GM23338 (cell line): ENCODE measurements around the gene RAB3IL1. TPM values are rescaled to one million over a fixed set of nuclear protein-coding genes. Genes with fewer than 3 reads are reported as not detected.

Experiments used
- ATAC-seq: fragments of 200-7000 bp; cut with Tn5 transposase; 3 replicates; pipeline ENCODE4 v1.9.1; 2020
- DNase-seq: peaks from one replicate; pipeline ENCODE4 v3.0.0-alpha.2; 2015; ENCODE audit warnings: low spot score
- H2AFZ ChIP-seq: fragments of 200-600 bp; sonication (generic); 2 replicates; pipeline ENCODE4 v1.8.0; 2016; ENCODE audit warnings: antibody characterized with exemption, mild to moderate bottlenecking, moderate library complexity
- H3F3A ChIP-seq: fragments of 200-600 bp; sonication (generic); replicated peaks from 2 replicates; pipeline ENCODE4 v1.8.0; 2017; ENCODE audit warnings: antibody characterized with exemption, mixed run types, low read depth
- H3K27ac ChIP-seq: fragments of 200-600 bp; sonication (generic); 2 replicates; pipeline ENCODE4 v1.6.1; 2016; ENCODE audit warnings: low read depth
- H3K27me3 ChIP-seq: fragments of 200-600 bp; sonication (generic); 2 replicates; pipeline ENCODE4 v1.8.0; 2016; ENCODE audit warnings: mild to moderate bottlenecking, mixed run types, moderate library complexity; ENCODE audit not compliant: insufficient read depth
- H3K36me3 ChIP-seq: fragments of 200-600 bp; sonication (generic); 2 replicates; pipeline ENCODE4 v1.8.0; 2016; ENCODE audit warnings: mild to moderate bottlenecking; ENCODE audit not compliant: insufficient read depth
- H3K4me1 ChIP-seq: fragments of 200-600 bp; sonication (generic); 2 replicates; pipeline ENCODE4 v1.8.0; 2016; ENCODE audit warnings: mild to moderate bottlenecking, moderate library complexity; ENCODE audit not compliant: insufficient read depth
- H3K4me2 ChIP-seq: fragments of 200-600 bp; sonication (generic); 2 replicates; pipeline ENCODE4 v1.7.1; 2017; ENCODE audit warnings: mixed run types
- H3K4me3 ChIP-seq: fragments of 200-600 bp; sonication (generic); 2 replicates; pipeline ENCODE4 v1.6.1; 2016; ENCODE audit warnings: mixed run types
- H3K79me2 ChIP-seq: fragments of 200-600 bp; sonication (generic); replicated peaks from 2 replicates; pipeline ENCODE4 v1.8.0; 2017; ENCODE audit warnings: mild to moderate bottlenecking; ENCODE audit not compliant: insufficient read depth
- H3K9me2 ChIP-seq: fragments of 200-600 bp; sonication (generic); 2 replicates; pipeline ENCODE4 v1.8.0; 2017; ENCODE audit not compliant: insufficient read depth
- H4K20me1 ChIP-seq: fragments of 200-600 bp; sonication (generic); replicated peaks from 2 replicates; pipeline ENCODE4 v1.8.0; 2017; ENCODE audit warnings: mild to moderate bottlenecking; ENCODE audit not compliant: insufficient read depth
- H3K27ac Mint-ChIP-seq: 2 replicates; pipeline ENCODE4 v1.8.0; 2020; ENCODE audit warnings: inconsistent platforms, mild to moderate bottlenecking, moderate library complexity, mixed read lengths
- H3K27me3 Mint-ChIP-seq: 3 replicates; pipeline ENCODE4 v1.8.0; 2022; ENCODE audit warnings: low read depth, mild to moderate bottlenecking, moderate library complexity, mixed read lengths, inconsistent platforms; ENCODE audit not compliant: insufficient read depth, poor library complexity
- H3K36me3 Mint-ChIP-seq: 3 replicates; pipeline ENCODE4 v1.8.0; 2021; ENCODE audit warnings: low read depth, mild to moderate bottlenecking, inconsistent platforms, moderate library complexity, mixed read lengths
- H3K4me1 Mint-ChIP-seq: 3 replicates; pipeline ENCODE4 v1.8.0; 2020; ENCODE audit warnings: mild to moderate bottlenecking, inconsistent platforms, mixed read lengths
- H3K4me3 Mint-ChIP-seq: 3 replicates; pipeline ENCODE4 v1.8.0; 2021; ENCODE audit warnings: moderate library complexity, mild to moderate bottlenecking, inconsistent platforms, mixed read lengths
- H3K9me3 Mint-ChIP-seq: 3 replicates; pipeline ENCODE4 v1.8.0; 2020; ENCODE audit warnings: moderate library complexity, mild to moderate bottlenecking, inconsistent platforms, mixed read lengths
- CREB1 ChIP-seq: fragments of 250-450 bp; sonication (Bioruptor Pico); IDR thresholded peaks from 2 replicates; pipeline ENCODE4 v1.5.0; 2020; ENCODE audit warnings: low read depth, mild to moderate bottlenecking, moderate library complexity
- EZH2 ChIP-seq: fragments of 200-600 bp; sonication (generic); IDR thresholded peaks from one replicate; pipeline ENCODE4 v1.8.0; 2017; ENCODE audit warnings: antibody characterized with exemption, mild to moderate bottlenecking, low read depth; ENCODE audit not compliant: unreplicated experiment
- JUNB ChIP-seq: IDR thresholded peaks from one replicate; pipeline ENCODE4 v1.6.1; 2016; ENCODE audit warnings: antibody characterized with exemption; ENCODE audit not compliant: unreplicated experiment
- NANOG ChIP-seq: IDR thresholded peaks from 2 replicates; pipeline ENCODE4 v1.6.1; 2016; ENCODE audit warnings: antibody characterized with exemption, borderline replicate concordance
- POLR2AphosphoS5 ChIP-seq: IDR thresholded peaks from 2 replicates; pipeline ENCODE4 v1.6.1; 2016; ENCODE audit warnings: antibody characterized with exemption, low read depth
- STAT1 ChIP-seq: IDR thresholded peaks from one replicate; pipeline ENCODE4 v1.6.1; 2016; ENCODE audit warnings: antibody characterized with exemption; ENCODE audit not compliant: unreplicated experiment
- ZNF114 ChIP-seq: fragments of 250-450 bp; sonication (Bioruptor Pico); IDR thresholded peaks from 2 replicates; pipeline ENCODE4 v1.5.0; 2020; ENCODE audit warnings: mild to moderate bottlenecking, moderate library complexity
- ZNF331 ChIP-seq: fragments of 250-450 bp; sonication (Bioruptor Pico); IDR thresholded peaks from 2 replicates; pipeline ENCODE4 v1.5.0; 2020; ENCODE audit warnings: low read depth, mild to moderate bottlenecking, moderate library complexity
- ZNF462 ChIP-seq: fragments of 250-450 bp; sonication (Bioruptor Pico); IDR thresholded peaks from 2 replicates; pipeline ENCODE4 v1.5.0; 2020; ENCODE audit warnings: mild to moderate bottlenecking, moderate library complexity
- polyA plus RNA-seq: library from polyadenylated mRNA; unstranded; fragments of >200 nt; fragmentation: Nextera tagmentation; extraction: Ambion mirVana; gene quantifications from 2 replicates; pipeline ENCODE4 v1.2.1, GENCODE V29; 2016
- total RNA-seq: library from RNA; depleted of rRNA; stranded (reverse); fragments of >200 nt; shearing (Covaris generic); gene quantifications from 2 replicates; pipeline ENCODE4 v1.2.3, GENCODE V29; 2014

The RAB3IL1 gene
- total and polyA plus RNA-seq, 2 experiments from 2014 or later: 2.7 to 3.4 TPM

- TF ChIP-seq ZNF462 (CRISPR knock-in tag) (0 out of 2 replicates have a peak, but pooled peaks have one; percentile 53), JUNB (no peak), CREB1 (CRISPR knock-in tag) (peak; percentile 36; the same call in 1 of the 2 replicates), ZNF331 (CRISPR knock-in tag) (no peak), STAT1 (no peak)
Measured at GRCh38 chr11:61881397-61881796, 36.0 kb downstream of the RAB3IL1 start (continued).

- no peaks in the 10 kb centered on the region for H3K27me3 ChIP-seq
- no peak for DNase-seq
- H3K4me2 ChIP-seq: 0 out of 2 replicates have a peak overlapping the region, but pooled peaks have one; percentile 14
- H3K36me3 ChIP-seq: no peaks in the 10 kb centered on the region
- Mint-ChIP-seq H3K4me1 (peaks cover 33% of the 10 kb centered on the region), H3K27me3 (peaks cover 4% of the 10 kb centered on the region), H3K36me3 (peaks cover 5% of the 10 kb centered on the region; the same call in 2 of the 3 replicates), H3K9me3 (no peaks in the 10 kb centered on the region), H3K27ac (peak overlapping the region; percentile 63; the same call in 1 of the 2 replicates), H3K4me3 (no peak overlapping the region; the same call in 2 of the 3 replicates)
- TF ChIP-seq ZNF462 (CRISPR knock-in tag): no peak
- TF ChIP-seq ZNF114 (CRISPR knock-in tag): no peak
- TF ChIP-seq NANOG: no peak
- TF ChIP-seq POLR2AphosphoS5: no peak
- no peak for TF ChIP-seq EZH2
- no peaks in the 10 kb centered on the region for H3K9me2 ChIP-seq
- H4K20me1 ChIP-seq: no peaks in the 10 kb centered on the region
- no peak for ATAC-seq
- no peaks in the 10 kb centered on the region for H3F3A ChIP-seq
- H3K4me3 ChIP-seq: no peak overlapping the region
- no peak overlapping the region for H2AFZ ChIP-seq
- no peak overlapping the region; the same call in 1 of the 2 replicates for H3K27ac ChIP-seq
- no peaks in the 10 kb centered on the region for H3K79me2 ChIP-seq
- H3K4me1 ChIP-seq: peaks cover 18% of the 10 kb centered on the region
Measured at GRCh38 chr11:61880454-61880853, 36.9 kb downstream of the RAB3IL1 start.
